Measurements from ENCODE around the gene LLGL2.

DNA sequence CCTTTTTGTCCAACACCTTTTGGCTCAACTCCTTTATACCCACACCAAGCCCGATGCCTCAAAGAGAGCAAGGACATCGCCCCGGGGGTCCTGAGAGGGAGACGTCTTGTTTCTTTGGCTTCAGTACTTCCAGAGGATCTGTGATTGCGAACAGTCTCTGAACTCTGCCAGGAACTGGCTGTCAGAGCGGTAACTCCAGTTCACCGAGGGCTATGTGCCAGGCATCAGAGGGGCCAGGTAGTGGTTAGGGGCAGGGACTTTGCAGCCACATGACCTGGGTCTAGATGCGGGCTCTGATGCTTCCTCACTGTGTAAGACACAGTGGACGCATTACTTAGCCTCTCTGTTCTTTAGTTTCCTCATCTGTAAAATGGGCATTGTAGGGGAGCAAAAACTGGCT lies 21.6 kb downstream of the LLGL2 start:
- TF ChIP-seq, protein P1, sequence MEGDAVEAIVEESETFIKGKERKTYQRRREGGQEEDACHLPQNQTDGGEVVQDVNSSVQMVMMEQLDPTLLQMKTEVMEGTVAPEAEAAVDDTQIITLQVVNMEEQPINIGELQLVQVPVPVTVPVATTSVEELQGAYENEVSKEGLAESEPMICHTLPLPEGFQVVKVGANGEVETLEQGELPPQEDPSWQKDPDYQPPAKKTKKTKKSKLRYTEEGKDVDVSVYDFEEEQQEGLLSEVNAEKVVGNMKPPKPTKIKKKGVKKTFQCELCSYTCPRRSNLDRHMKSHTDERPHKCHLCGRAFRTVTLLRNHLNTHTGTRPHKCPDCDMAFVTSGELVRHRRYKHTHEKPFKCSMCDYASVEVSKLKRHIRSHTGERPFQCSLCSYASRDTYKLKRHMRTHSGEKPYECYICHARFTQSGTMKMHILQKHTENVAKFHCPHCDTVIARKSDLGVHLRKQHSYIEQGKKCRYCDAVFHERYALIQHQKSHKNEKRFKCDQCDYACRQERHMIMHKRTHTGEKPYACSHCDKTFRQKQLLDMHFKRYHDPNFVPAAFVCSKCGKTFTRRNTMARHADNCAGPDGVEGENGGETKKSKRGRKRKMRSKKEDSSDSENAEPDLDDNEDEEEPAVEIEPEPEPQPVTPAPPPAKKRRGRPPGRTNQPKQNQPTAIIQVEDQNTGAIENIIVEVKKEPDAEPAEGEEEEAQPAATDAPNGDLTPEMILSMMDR (conservative IDR thresholded peaks at IDR 0.05; ENCODE audit: low read length) = no peak
- TF ChIP-seq EZH2phosphoT487 (IDR thresholded peaks at IDR 0.05; ENCODE audit: borderline replicate concordance, low read depth, low read length) = no peak
